Vagina (tissue), 2 donors: Measurements from ENCODE around the gene WDR4. TPM values are rescaled to one million over a fixed set of nuclear protein-coding genes. Genes with fewer than 3 reads are reported as not detected.
A peak's percentile ranks its signal among the peaks of the same experiment; 100 is the strongest.

Source experiments
- DNase-seq, 2 donors: peaks; one replicate each; pipeline ENCODE4 v3.0.0-alpha.2; 2017; ENCODE audit errors: extremely low spot score in 2 of 2
- H3K27ac ChIP-seq: fragments of 200-600 bp; sonication (generic); one replicate; pipeline ENCODE4 v1.5.1; 2019
- H3K27me3 ChIP-seq: fragments of 200-600 bp; sonication (generic); one replicate; pipeline ENCODE4 v1.5.1; 2019
- H3K36me3 ChIP-seq, 2 donors: fragments of 200-600 bp; sonication (generic); one replicate each; pipeline ENCODE4 v1.5.1; 2017 to 2019
- H3K4me1 ChIP-seq: fragments of 200-600 bp; sonication (generic); one replicate; pipeline ENCODE4 v1.5.1; 2019
- H3K4me3 ChIP-seq, 2 donors: fragments of 200-600 bp; sonication (generic); 1 replicate in 1 of 2; 2 replicates in 1 of 2; pipeline ENCODE4 v1.5.1; 2016 to 2019
- H3K9me3 ChIP-seq: fragments of 200-600 bp; sonication (generic); one replicate; pipeline ENCODE4 v1.5.1; 2019
- CTCF ChIP-seq, 3 experiments: fragments of 450-650 bp in 2 of 3; fragments of 200-600 bp in 1 of 3; sonication (generic) in 1 of 3; IDR thresholded peaks; one replicate each; pipeline ENCODE4 v1.5.1; 2017 to 2019; ENCODE audit warnings: antibody characterized with exemption in 3 of 3, mild to moderate bottlenecking in 2 of 3, moderate library complexity in 2 of 3
- POLR2A ChIP-seq, 2 donors: fragments of 450-650 bp; IDR thresholded peaks; one replicate each; pipeline ENCODE4 v1.6.1; 2017; ENCODE audit warnings: antibody characterized with exemption in 2 of 2, mild to moderate bottlenecking in 2 of 2, moderate library complexity in 2 of 2
- POLR2AphosphoS5 ChIP-seq, 2 donors: sonication (generic); formaldehyde crosslinking; IDR thresholded peaks; one replicate each; pipeline ENCODE4 v1.9.0; 2017; ENCODE audit warnings: antibody characterized with exemption in 2 of 2, mild to moderate bottlenecking in 2 of 2, low read depth in 1 of 2; ENCODE audit not compliant: insufficient read depth in 1 of 2
- intact Hi-C: fragments of 100-400 bp; cut with DNase I; formaldehyde crosslinking; loops from one replicate; pipeline ENCODE4 v1.15.1; 2023
- total RNA-seq: library from RNA; depleted of rRNA; stranded (reverse); fragments of >200 nt; gene quantifications from one replicate; pipeline ENCODE4 v1.2.3, GENCODE V29; 2016

WDR4 gene
- total RNA-seq, 1 donor from 2014 or later = 23.8 TPM

- H3K4me1 ChIP-seq = no peaks in the 10 kb centered on the region
- H3K27me3 ChIP-seq = no peaks in the 10 kb centered on the region
- H3K27ac ChIP-seq = no peak overlapping the region
- DNase-seq = no peak
- no peaks in the 10 kb centered on the region for H3K9me3 ChIP-seq
- H3K36me3 ChIP-seq = peaks cover 0 to 77% of the 10 kb centered on the region in 2 donors
- intact Hi-C loops = no loop called here
- no peak overlapping the region for H3K4me3 ChIP-seq
- TF ChIP-seq POLR2AphosphoS5 (IDR thresholded peaks at IDR 0.05; ENCODE audit: insufficient read depth in 1 of 2, low read depth in 1 of 2) (no peak), POLR2A (IDR thresholded peaks at IDR 0.05) (no peak), CTCF (IDR thresholded peaks at IDR 0.05) (no peak)
These were observed 27.3 kb downstream of the WDR4 start for GRCh38 chr21:42851812-42852665.

DNA sequence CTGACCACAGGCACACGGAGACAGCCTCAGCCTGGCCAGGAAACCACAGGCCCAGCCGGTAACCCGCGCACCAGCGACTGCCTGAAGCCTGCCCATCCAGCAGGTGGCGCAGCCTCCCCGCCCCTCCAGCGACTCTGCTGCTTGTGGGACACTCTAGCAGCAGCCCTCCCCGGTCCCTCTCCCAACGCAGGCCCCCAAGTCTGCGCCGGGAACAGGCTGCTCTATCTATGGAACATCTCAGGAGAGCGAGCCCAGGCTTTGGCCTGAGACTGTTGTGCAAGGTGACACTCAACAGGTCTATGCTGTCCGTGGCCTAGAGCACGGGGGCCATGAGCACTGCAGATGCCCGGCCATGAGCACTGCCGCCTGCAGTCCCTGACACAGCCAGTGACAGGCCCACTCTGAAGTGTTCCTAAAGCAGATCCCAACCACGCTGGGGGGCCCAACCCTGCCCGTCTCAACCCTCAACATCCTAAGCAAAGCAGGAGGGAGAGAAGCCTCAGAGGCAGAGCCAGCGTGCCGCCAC lies 28.4 kb downstream of the WDR4 start:
- Histone ChIP-seq H3K9me3 (no peaks in the 10 kb centered on the region), H3K27ac (no peak overlapping the region), H3K4me3 (no peak overlapping the region), H3K36me3 (peaks cover 0 to 73% of the 10 kb centered on the region in 2 donors), H3K4me1 (no peaks in the 10 kb centered on the region), H3K27me3 (no peaks in the 10 kb centered on the region)
- no peak for TF ChIP-seq POLR2A (IDR thresholded peaks at IDR 0.05)
- TF ChIP-seq CTCF (IDR thresholded peaks at IDR 0.05) = peak in 1 of 3 experiments; percentile 9
- intact Hi-C loops = no loop called here
- DNase-seq = no peak

DNA sequence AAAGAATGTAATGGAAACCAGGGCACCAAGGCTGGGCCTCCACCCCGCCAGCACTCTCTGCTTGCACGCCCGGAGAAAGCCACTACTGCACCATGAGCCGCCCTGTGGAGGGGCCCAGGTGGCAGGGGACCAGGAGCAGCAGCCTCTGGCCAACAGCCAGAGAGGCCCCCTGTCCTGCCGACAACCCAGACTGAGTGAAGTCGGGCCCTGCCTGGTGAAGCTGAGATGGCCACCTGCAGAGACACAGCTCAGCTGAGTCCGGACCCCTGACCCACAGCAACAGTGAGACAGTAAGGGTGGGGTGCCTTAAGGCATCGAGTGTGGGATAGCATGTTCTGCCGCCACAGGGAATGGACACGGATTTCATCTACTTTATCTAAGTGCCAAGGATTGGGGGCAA lies 28.9 kb downstream of the WDR4 start:
- TF ChIP-seq POLR2AphosphoS5 (IDR thresholded peaks at IDR 0.05; ENCODE audit: insufficient read depth in 1 of 2, low read depth in 1 of 2) = no peak
- TF ChIP-seq CTCF (IDR thresholded peaks at IDR 0.05) = no peak
- no peak for TF ChIP-seq POLR2A (IDR thresholded peaks at IDR 0.05)
- Histone ChIP-seq H3K9me3 (no peaks in the 10 kb centered on the region), H3K27ac (no peak overlapping the region), H3K27me3 (no peaks in the 10 kb centered on the region), H3K4me3 (no peak overlapping the region), H3K36me3 (peaks cover 0 to 73% of the 10 kb centered on the region in 2 donors), H3K4me1 (no peaks in the 10 kb centered on the region)
- intact Hi-C loops = no loop called here
- DNase-seq = no peak

DNA sequence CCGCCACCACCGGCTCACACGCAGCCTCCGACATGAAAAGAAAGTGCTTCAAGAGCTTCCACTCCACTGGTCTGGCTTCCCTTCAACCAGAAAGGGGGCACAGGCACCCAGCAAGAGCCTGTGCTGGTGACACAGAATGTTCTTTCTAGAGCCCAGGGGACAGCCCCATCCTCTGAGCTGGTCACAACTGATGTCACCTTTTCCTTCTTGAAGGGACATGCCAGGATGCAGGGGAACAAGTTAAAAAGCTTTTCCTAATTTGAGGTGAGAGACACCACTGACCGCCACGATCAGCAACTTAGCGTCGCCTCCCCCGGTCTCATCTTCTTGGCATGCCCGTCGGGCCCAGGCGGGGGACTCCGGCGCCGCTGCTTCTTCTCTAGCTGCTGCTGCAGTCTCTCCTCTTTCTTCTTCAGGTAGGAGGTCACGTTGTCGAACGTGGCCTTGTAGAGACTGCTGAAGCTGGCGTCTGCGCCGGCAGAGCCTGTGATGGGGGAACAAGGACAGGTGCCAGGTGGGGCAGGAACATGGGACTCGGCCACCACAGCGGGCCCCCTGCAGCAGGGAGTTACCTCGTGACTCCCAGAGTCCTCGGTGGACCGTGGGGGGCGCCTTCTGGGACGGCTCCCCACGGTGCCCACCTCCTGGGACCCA lies 29.5 kb downstream of the WDR4 start:
- H3K36me3 ChIP-seq = peaks cover 0 to 73% of the 10 kb centered on the region in 2 donors
- no peaks in the 10 kb centered on the region for H3K4me1 ChIP-seq
- no peaks in the 10 kb centered on the region for H3K27me3 ChIP-seq
- no peaks in the 10 kb centered on the region for H3K9me3 ChIP-seq
- intact Hi-C loops = no loop called here
- no peak for TF ChIP-seq CTCF (IDR thresholded peaks at IDR 0.05)
- no peak for TF ChIP-seq POLR2A (IDR thresholded peaks at IDR 0.05)
- no peak for TF ChIP-seq POLR2AphosphoS5 (IDR thresholded peaks at IDR 0.05; ENCODE audit: insufficient read depth in 1 of 2, low read depth in 1 of 2)
- no peak overlapping the region for H3K4me3 ChIP-seq
- H3K27ac ChIP-seq = no peak overlapping the region
- DNase-seq = no peak
